ENCODE data around the gene CDK5. TPM values are rescaled to one million over a fixed set of nuclear protein-coding genes. Genes with fewer than 3 reads are reported as not detected.
A peak's percentile ranks its signal among the peaks of the same experiment; 100 is the strongest.

The CDK5 gene
- total and polyA plus RNA-seq, 9 of the 15 experiments (the other 6 are each of a cell fraction or from before 2014, with no cell fraction given), result 3.2 to 38.0 (median 27.5) TPM

DNA sequence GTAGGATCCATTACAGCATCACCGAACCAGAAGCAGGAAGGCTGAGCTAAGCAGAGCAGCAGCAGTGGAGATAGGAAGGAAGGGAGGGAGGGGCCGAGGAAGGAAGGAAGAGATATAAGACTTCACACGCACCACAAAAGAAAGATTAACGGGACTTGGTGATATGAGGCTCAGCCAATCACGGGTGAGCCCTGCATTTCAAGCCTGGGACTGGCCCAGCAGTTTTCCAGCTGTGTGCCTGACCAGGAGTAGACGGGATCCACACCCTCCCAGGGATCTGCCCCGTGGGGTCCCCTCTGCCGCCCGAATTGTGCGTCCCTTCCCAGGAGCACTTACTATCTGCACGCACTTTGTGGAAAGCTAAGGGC lies 49.6 kb downstream of the CDK5 start (continued):
- TF ChIP-seq SRF (CRISPR knock-in tag; IDR thresholded peaks at IDR 0.05) (no peak; a peak in 1 of 4 replicates), NUFIP1 (IDR thresholded peaks at IDR 0.05; ENCODE audit: partially characterized antibody) (no peak), ZNF146 (CRISPR knock-in tag; IDR thresholded peaks at IDR 0.05; ENCODE audit: unreplicated experiment) (no peak), CBX2 (IDR thresholded peaks at IDR 0.05; ENCODE audit: insufficient read depth, low read length, poor library complexity, severe bottlenecking) (no peak), GTF2A2 (tag; IDR thresholded peaks at IDR 0.05) (no peak), MEIS2 (IDR thresholded peaks at IDR 0.05; ENCODE audit: partially characterized antibody) (peak; percentile 96), FOXJ2 (tag; IDR thresholded peaks at IDR 0.05) (no peak), CHD2 (IDR thresholded peaks at IDR 0.05; ENCODE audit: low read depth, low read length) (no peak), THRAP3 (IDR thresholded peaks at IDR 0.05; ENCODE audit: borderline replicate concordance) (no peak), ZNF444 (CRISPR knock-in tag; IDR thresholded peaks at IDR 0.05) (no peak), PCBP1 (IDR thresholded peaks at IDR 0.05; ENCODE audit: low read depth, low read length, poor library complexity, severe bottlenecking) (no peak), CBFB (CRISPR knock-in tag; IDR thresholded peaks at IDR 0.05) (no peak), ZNF175 (CRISPR knock-in tag; IDR thresholded peaks at IDR 0.05; ENCODE audit: low read depth) (no peak), RB1 (IDR thresholded peaks at IDR 0.05; ENCODE audit: low read depth) (no peak), PHTF2 (CRISPR knock-in tag; IDR thresholded peaks at IDR 0.05) (no peak), CHD4 (IDR thresholded peaks at IDR 0.05; ENCODE audit: insufficient read depth, insufficient replicate concordance, low read depth, low read length, poor library complexity, severe bottlenecking) (no peak), EP300 (IDR thresholded peaks at IDR 0.05; ENCODE audit: low read length) (peak; percentile 83)
- TF ChIP-seq, protein P1, sequence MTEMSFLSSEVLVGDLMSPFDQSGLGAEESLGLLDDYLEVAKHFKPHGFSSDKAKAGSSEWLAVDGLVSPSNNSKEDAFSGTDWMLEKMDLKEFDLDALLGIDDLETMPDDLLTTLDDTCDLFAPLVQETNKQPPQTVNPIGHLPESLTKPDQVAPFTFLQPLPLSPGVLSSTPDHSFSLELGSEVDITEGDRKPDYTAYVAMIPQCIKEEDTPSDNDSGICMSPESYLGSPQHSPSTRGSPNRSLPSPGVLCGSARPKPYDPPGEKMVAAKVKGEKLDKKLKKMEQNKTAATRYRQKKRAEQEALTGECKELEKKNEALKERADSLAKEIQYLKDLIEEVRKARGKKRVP (CRISPR knock-in tag; IDR thresholded peaks at IDR 0.05), result no peak
- TF ChIP-seq, protein P2, sequence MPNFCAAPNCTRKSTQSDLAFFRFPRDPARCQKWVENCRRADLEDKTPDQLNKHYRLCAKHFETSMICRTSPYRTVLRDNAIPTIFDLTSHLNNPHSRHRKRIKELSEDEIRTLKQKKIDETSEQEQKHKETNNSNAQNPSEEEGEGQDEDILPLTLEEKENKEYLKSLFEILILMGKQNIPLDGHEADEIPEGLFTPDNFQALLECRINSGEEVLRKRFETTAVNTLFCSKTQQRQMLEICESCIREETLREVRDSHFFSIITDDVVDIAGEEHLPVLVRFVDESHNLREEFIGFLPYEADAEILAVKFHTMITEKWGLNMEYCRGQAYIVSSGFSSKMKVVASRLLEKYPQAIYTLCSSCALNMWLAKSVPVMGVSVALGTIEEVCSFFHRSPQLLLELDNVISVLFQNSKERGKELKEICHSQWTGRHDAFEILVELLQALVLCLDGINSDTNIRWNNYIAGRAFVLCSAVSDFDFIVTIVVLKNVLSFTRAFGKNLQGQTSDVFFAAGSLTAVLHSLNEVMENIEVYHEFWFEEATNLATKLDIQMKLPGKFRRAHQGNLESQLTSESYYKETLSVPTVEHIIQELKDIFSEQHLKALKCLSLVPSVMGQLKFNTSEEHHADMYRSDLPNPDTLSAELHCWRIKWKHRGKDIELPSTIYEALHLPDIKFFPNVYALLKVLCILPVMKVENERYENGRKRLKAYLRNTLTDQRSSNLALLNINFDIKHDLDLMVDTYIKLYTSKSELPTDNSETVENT (CRISPR knock-in tag; IDR thresholded peaks at IDR 0.05), result no peak
- TF ChIP-seq, protein P3, sequence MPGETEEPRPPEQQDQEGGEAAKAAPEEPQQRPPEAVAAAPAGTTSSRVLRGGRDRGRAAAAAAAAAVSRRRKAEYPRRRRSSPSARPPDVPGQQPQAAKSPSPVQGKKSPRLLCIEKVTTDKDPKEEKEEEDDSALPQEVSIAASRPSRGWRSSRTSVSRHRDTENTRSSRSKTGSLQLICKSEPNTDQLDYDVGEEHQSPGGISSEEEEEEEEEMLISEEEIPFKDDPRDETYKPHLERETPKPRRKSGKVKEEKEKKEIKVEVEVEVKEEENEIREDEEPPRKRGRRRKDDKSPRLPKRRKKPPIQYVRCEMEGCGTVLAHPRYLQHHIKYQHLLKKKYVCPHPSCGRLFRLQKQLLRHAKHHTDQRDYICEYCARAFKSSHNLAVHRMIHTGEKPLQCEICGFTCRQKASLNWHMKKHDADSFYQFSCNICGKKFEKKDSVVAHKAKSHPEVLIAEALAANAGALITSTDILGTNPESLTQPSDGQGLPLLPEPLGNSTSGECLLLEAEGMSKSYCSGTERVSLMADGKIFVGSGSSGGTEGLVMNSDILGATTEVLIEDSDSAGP (CRISPR knock-in tag; IDR thresholded peaks at IDR 0.05), result no peak
- TF ChIP-seq, protein P4, sequence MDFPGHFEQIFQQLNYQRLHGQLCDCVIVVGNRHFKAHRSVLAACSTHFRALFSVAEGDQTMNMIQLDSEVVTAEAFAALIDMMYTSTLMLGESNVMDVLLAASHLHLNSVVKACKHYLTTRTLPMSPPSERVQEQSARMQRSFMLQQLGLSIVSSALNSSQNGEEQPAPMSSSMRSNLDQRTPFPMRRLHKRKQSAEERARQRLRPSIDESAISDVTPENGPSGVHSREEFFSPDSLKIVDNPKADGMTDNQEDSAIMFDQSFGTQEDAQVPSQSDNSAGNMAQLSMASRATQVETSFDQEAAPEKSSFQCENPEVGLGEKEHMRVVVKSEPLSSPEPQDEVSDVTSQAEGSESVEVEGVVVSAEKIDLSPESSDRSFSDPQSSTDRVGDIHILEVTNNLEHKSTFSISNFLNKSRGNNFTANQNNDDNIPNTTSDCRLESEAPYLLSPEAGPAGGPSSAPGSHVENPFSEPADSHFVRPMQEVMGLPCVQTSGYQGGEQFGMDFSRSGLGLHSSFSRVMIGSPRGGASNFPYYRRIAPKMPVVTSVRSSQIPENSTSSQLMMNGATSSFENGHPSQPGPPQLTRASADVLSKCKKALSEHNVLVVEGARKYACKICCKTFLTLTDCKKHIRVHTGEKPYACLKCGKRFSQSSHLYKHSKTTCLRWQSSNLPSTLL (IDR thresholded peaks at IDR 0.05), result no peak
- TF ChIP-seq, protein P5, sequence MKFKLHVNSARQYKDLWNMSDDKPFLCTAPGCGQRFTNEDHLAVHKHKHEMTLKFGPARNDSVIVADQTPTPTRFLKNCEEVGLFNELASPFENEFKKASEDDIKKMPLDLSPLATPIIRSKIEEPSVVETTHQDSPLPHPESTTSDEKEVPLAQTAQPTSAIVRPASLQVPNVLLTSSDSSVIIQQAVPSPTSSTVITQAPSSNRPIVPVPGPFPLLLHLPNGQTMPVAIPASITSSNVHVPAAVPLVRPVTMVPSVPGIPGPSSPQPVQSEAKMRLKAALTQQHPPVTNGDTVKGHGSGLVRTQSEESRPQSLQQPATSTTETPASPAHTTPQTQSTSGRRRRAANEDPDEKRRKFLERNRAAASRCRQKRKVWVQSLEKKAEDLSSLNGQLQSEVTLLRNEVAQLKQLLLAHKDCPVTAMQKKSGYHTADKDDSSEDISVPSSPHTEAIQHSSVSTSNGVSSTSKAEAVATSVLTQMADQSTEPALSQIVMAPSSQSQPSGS (CRISPR knock-in tag; IDR thresholded peaks at IDR 0.05), result no peak

Measured in K562 (cell line).